HepG2 (cell line): Measurements from ENCODE around the gene PLB1. TPM values are rescaled to one million over a fixed set of nuclear protein-coding genes. Genes with fewer than 3 reads are reported as not detected.

Experiments
- ATAC-seq: fragments of 200-7000 bp; cut with Tn5 transposase; 3 replicates; pipeline ENCODE4 v1.9.1; 2020; ENCODE audit warnings: mild to moderate bottlenecking, moderate library complexity
- BruUV-seq: library from RNA; stranded (reverse); fragments of 400-500 nt; replicated peaks from 2 replicates; lab custom pipeline; 2021; lab: Mats Ljungman, UMichigan
- CTCF ChIA-PET: fragments of 300-600 bp; formaldehyde crosslinking; extraction: SDS; loops from one replicate; lab custom pipeline; 2021; ENCODE audit warnings: low total read pairs, inconsistent platforms, low intra/inter-chr PET ratio; lab: Yijun Ruan, JAX
- POLR2A ChIA-PET: fragments of 350-600 bp; sonication (Branson Sonifier 250); formaldehyde crosslinking; loops from one replicate; lab custom pipeline; 2020; ENCODE audit warnings: antibody characterized with exemption, inconsistent platforms; lab: Yijun Ruan, JAX
- DNase-seq: peaks from one replicate; pipeline ENCODE4 v3.0.0-alpha.2; 2015; ENCODE audit warnings: low spot score
- FAIRE-seq: peaks from 3 replicates; lab custom pipeline; 2011; peaks lifted over from hg19 to GRCh38; lab: Jason Lieb, UNC
- H2AFZ ChIP-seq: one replicate; pipeline ENCODE4 v1.6.1; 2011; ENCODE audit warnings: low read length, inconsistent platforms
- H3K27ac ChIP-seq: fragments of 300-600 bp; 3 replicates; pipeline ENCODE4 v1.8.0; 2011; ENCODE audit warnings: mixed run types, mild to moderate bottlenecking, mixed read lengths, low read length, inconsistent platforms; ENCODE audit not compliant: insufficient read depth; ENCODE audit errors: extremely low read length
- H3K27me3 ChIP-seq, 2 experiments: fragments of 200-600 bp in 1 of 2; 2 replicates in 1 of 2; 3 replicates in 1 of 2; pipeline versions ENCODE4 v1.6.0 to v1.8.0; 2011; ENCODE audit warnings: low read length in 2 of 2, mild to moderate bottlenecking in 2 of 2, moderate library complexity in 2 of 2, inconsistent platforms in 1 of 2; ENCODE audit not compliant: insufficient read depth in 2 of 2, control insufficient read depth in 1 of 2
- H3K36me3 ChIP-seq, 2 experiments: fragments of 200-600 bp in 1 of 2; replicated peaks in 1 of 2; 2 replicates in 1 of 2; 3 replicates in 1 of 2; pipeline versions ENCODE4 v1.5.1 to v1.8.0; 2011; ENCODE audit warnings: low read length in 2 of 2, inconsistent platforms in 1 of 2; ENCODE audit not compliant: insufficient read depth in 2 of 2, control insufficient read depth in 1 of 2
- H3K4me1 ChIP-seq: 2 replicates; pipeline ENCODE4 v1.5.1; 2012; ENCODE audit warnings: low read length, inconsistent platforms; ENCODE audit not compliant: insufficient read depth
- H3K4me2 ChIP-seq: 2 replicates; pipeline ENCODE4 v1.6.0; 2011; ENCODE audit warnings: low read depth, low read length, inconsistent platforms
- H3K4me3 ChIP-seq, 3 experiments: fragments of 200-600 bp in 1 of 3; sonication (generic), shearing (Covaris generic) in 1 of 3; replicated peaks in 1 of 3; 2 replicates each; pipeline ENCODE4 v1.5.1; 2011 to 2016; ENCODE audit warnings: low read length in 3 of 3, inconsistent platforms in 2 of 3, low read depth in 2 of 3, mild to moderate bottlenecking in 2 of 3, control low read depth in 1 of 3, mixed read lengths in 1 of 3; ENCODE audit not compliant: insufficient read depth in 1 of 3
- H3K79me2 ChIP-seq: one replicate; pipeline ENCODE4 v1.6.1; 2011; ENCODE audit warnings: low read length, inconsistent platforms; ENCODE audit not compliant: insufficient read depth
- H3K9ac ChIP-seq: 2 replicates; pipeline ENCODE4 v1.6.0; 2011; ENCODE audit warnings: mild to moderate bottlenecking, low read depth, low read length, inconsistent platforms; ENCODE audit not compliant: insufficient read depth
- H3K9me3 ChIP-seq: 2 replicates; pipeline ENCODE4 v1.5.1; 2012; ENCODE audit warnings: mild to moderate bottlenecking, low read length
- H4K20me1 ChIP-seq: 2 replicates; pipeline ENCODE4 v1.6.0; 2011; ENCODE audit warnings: inconsistent platforms, mild to moderate bottlenecking, low read length, moderate library complexity; ENCODE audit not compliant: insufficient read depth
- ATF2 ChIP-seq: sonication (generic); formaldehyde crosslinking; IDR thresholded peaks from 2 replicates; pipeline ENCODE4 v1.4.0; 2020; ENCODE audit warnings: missing genetic modification reagents
- CTCF ChIP-seq: sonication (generic); formaldehyde crosslinking; IDR thresholded peaks from 2 replicates; pipeline ENCODE4 v1.5.0; 2020; ENCODE audit warnings: mild to moderate bottlenecking, missing genetic modification reagents, moderate library complexity
- EED ChIP-seq: sonication (generic); formaldehyde crosslinking; IDR thresholded peaks from 2 replicates; pipeline ENCODE4 v1.5.0; 2020; ENCODE audit warnings: mild to moderate bottlenecking, missing genetic modification reagents
- NCOR1 ChIP-seq: fragments of 200-600 bp; sonication (generic); IDR thresholded peaks from 2 replicates; pipeline ENCODE4 v1.7.0; 2017; ENCODE audit warnings: antibody characterized with exemption, low read length, borderline replicate concordance
- NFAT5 ChIP-seq: sonication (generic); formaldehyde crosslinking; IDR thresholded peaks from 2 replicates; pipeline ENCODE4 v1.4.0; 2020; ENCODE audit warnings: missing genetic modification reagents
- NR2F2 ChIP-seq: IDR thresholded peaks from 2 replicates; pipeline ENCODE4 v1.6.1; 2012; ENCODE audit warnings: low read depth, inconsistent platforms, borderline replicate concordance
- PTBP1 ChIP-seq: fragments of 200-400 bp; formaldehyde crosslinking; IDR thresholded peaks from 2 replicates; pipeline ENCODE4 v1.6.1; 2018; ENCODE audit warnings: low read length, low read depth; ENCODE audit not compliant: poor library complexity, severe bottlenecking
- ZSCAN21 ChIP-seq: sonication (generic); formaldehyde crosslinking; IDR thresholded peaks from 2 replicates; pipeline ENCODE4 v1.8.0; 2022; ENCODE audit warnings: mild to moderate bottlenecking, missing genetic modification reagents, moderate library complexity, borderline replicate concordance
- WGBS: methylation state at CpG from one replicate; pipeline ENCODE4 v1.1.6; 2017; ENCODE audit warnings: low lambda C conversion rate; 5-methylcytosine and 5-hydroxymethylcytosine counted together
- in situ Hi-C: cut with HindIII; loops from 2 replicates; pipeline ENCODE4 v1.10.0; 2017; ENCODE audit warnings: low pct_unique_long_range_greater_than_20kb; ENCODE audit not compliant: extremely low pct_ligation_motif_present
- intact Hi-C: fragments of 100-400 bp; cut with micrococcal nuclease; formaldehyde crosslinking; loops from one replicate; pipeline ENCODE4 v1.10.0; 2022; ENCODE audit not compliant: unreplicated experiment
- polyA plus RNA-seq, 8 experiments: library from polyadenylated mRNA; depleted of rRNA in 3 of 8; stranded (reverse) in 7 of 8; unstranded in 1 of 8; fragments of >200 nt; fragmentation: Illumina TruSeq in 4 of 8; extraction: Trizol in 4 of 8; gene quantifications; 2 replicates each; pipeline versions ENCODE4 v1.2.1 to v1.2.3, GENCODE V29; 2011 to 2016; ENCODE audit warnings: low read depth in 4 of 8, missing spikeins in 1 of 8, mixed read lengths in 1 of 8; ENCODE audit not compliant: insufficient read depth in 1 of 8
- total RNA-seq, 5 experiments: library from RNA; depleted of rRNA; stranded (reverse); fragments of >200 nt; fragmentation: Illumina TruSeq; extraction: Trizol; gene quantifications; 2 replicates each; pipeline ENCODE4 v1.2.3, GENCODE V29; 2016; ENCODE audit warnings: low read depth in 1 of 5

Gene PLB1
- total and polyA plus RNA-seq, 2 of the 13 experiments (the other 11 are each of a cell fraction or from before 2014, with no cell fraction given) = 0.20 to 1.8 TPM

GRCh38 chr2:28527196-28527595 lies 31.3 kb downstream of the PLB1 start:
- Histone ChIP-seq H3K4me3 (no peak overlapping the region), H2AFZ (no peak overlapping the region), H3K9ac (no peak overlapping the region), H4K20me1 (no peaks in the 10 kb centered on the region), H3K27me3 (peaks cover 6 to 53% of the 10 kb centered on the region in 2 experiments; a peak in 4 of 5 replicates), H3K4me1 (no peaks in the 10 kb centered on the region)
- CTCF ChIA-PET = no interaction called here
- POLR2A ChIA-PET = no interaction called here
- in situ Hi-C loops = no loop called here
- 61% methylated on average over 2 of the region's 4 CpGs for WGBS
- TF ChIP-seq CTCF (CRISPR knock-in tag) (0 out of 2 replicates have a peak, but pooled peaks have one; percentile 10), ATF2 (CRISPR knock-in tag) (no peak), EED (CRISPR knock-in tag) (0 out of 2 replicates have a peak, but pooled peaks have one; percentile 45)
- TF ChIP-seq, all 625 proteins: peak for 2
- no peak overlapping the region for H3K4me2 ChIP-seq
- H3K27ac ChIP-seq = no peak overlapping the region
- FAIRE-seq (no peak), ATAC-seq (peak; percentile 73), DNase-seq (no peak)
- no peaks in the 10 kb centered on the region for H3K9me3 ChIP-seq
- H3K36me3 ChIP-seq = no peaks in the 10 kb centered on the region
- BruUV-seq = no TSS peak
- intact Hi-C loops = no loop called here
- no peaks in the 10 kb centered on the region for H3K79me2 ChIP-seq

GRCh38 chr2:28528206-28528605 lies 32.3 kb downstream of the PLB1 start:
- no peaks in the 10 kb centered on the region for H3K9me3 ChIP-seq
- H4K20me1 ChIP-seq = no peaks in the 10 kb centered on the region
- H3K27me3 ChIP-seq = peaks cover 6 to 47% of the 10 kb centered on the region in 2 experiments; a peak in 4 of 5 replicates
- intact Hi-C loops = no loop called here
- ATAC-seq (peak; percentile 21; the same call in 1 of the 3 replicates), FAIRE-seq (no peak), DNase-seq (no peak)
- H3K4me2 ChIP-seq = no peak overlapping the region
- CTCF ChIA-PET = no interaction called here
- no peaks in the 10 kb centered on the region for H3K36me3 ChIP-seq
- POLR2A ChIA-PET = no interaction called here
- in situ Hi-C loops = no loop called here
- H3K9ac ChIP-seq = no peak overlapping the region
- WGBS = 29% methylated on average over 4 of the region's 4 CpGs
- no TSS peak for BruUV-seq
- no peaks in the 10 kb centered on the region for H3K79me2 ChIP-seq
- no peaks in the 10 kb centered on the region for H3K4me1 ChIP-seq
- no peak overlapping the region for H2AFZ ChIP-seq
- H3K4me3 ChIP-seq = no peak overlapping the region
- TF ChIP-seq NR2F2 = no peak
- no peak for TF ChIP-seq ZSCAN21 (CRISPR knock-in tag)
- no peak for TF ChIP-seq NFAT5
- TF ChIP-seq PTBP1 = no peak
- no peak for TF ChIP-seq NCOR1
- H3K27ac ChIP-seq = no peak overlapping the region
